HG02943 (cell line): Measurements from ENCODE around the gene LSM12.
"Not testable (repeated sequence)": the region's sequence is repeated elsewhere in the genome, so short reads cannot be mapped to it uniquely, and the experiment has no call there.

Experiments
- ATAC-seq: cut with Tn5 transposase; IDR thresholded peaks from one replicate; pipeline ENCODE4 v1.9.1; 2021; ENCODE audit warnings: mild to moderate bottlenecking, low read depth, moderate library complexity; ENCODE audit not compliant: unreplicated experiment

The LSM12 gene

GRCh38 chr17:44066204-44066930 is at the start of gene LSM12:
TSS of gene LSM12 (minus strand) at chr17:44066671. CDS start at chr17:44066587, 84 bp downstream.
- ATAC-seq: peak; percentile 51

GRCh38 chr17:44115585-44116415 is 49.3 kb upstream of the LSM12 start:
- ATAC-seq: no peak

- no peak for ATAC-seq
Observed at GRCh38 chr17:44113868-44114840, 47.7 kb upstream of the LSM12 start.

GRCh38 chr17:44113382-44113781 is 46.9 kb upstream of the LSM12 start:
- ATAC-seq: no peak

- no peak for ATAC-seq
Observed at GRCh38 chr17:44112284-44113280, 46.1 kb upstream of the LSM12 start.

- ATAC-seq: no peak
Observed at GRCh38 chr17:44111777-44112176, 45.3 kb upstream of the LSM12 start.

- ATAC-seq: peak; percentile 65
Observed at GRCh38 chr17:44110823-44111633, 44.6 kb upstream of the LSM12 start.

GRCh38 chr17:44110011-44110686 is 43.7 kb upstream of the LSM12 start:
- no peak for ATAC-seq

- no peak for ATAC-seq
Observed at GRCh38 chr17:44109312-44109630, 42.8 kb upstream of the LSM12 start.

- ATAC-seq: no peak
Observed at GRCh38 chr17:44108440-44109311, 42.2 kb upstream of the LSM12 start.

GRCh38 chr17:44106801-44107200 is 40.3 kb upstream of the LSM12 start:
- ATAC-seq: no peak

GRCh38 chr17:44105941-44106340 is 39.5 kb upstream of the LSM12 start:
- ATAC-seq: no peak

- ATAC-seq: no peak
Observed at GRCh38 chr17:44105483-44105882, 39.0 kb upstream of the LSM12 start.

GRCh38 chr17:44102849-44103622 is 36.6 kb upstream of the LSM12 start:
- ATAC-seq: no peak

GRCh38 chr17:44101858-44102257 is 35.4 kb upstream of the LSM12 start:
- ATAC-seq: not testable (repeated sequence)

GRCh38 chr17:44097110-44097958 is 30.9 kb upstream of the LSM12 start:
- ATAC-seq: no peak
